GM12892 (cell line): ENCODE measurements around the gene KIF4A.

Experiments used
- DNase-seq: peaks from one replicate; pipeline ENCODE4 v3.0.0; 2011; ENCODE audit not compliant: insufficient read length
- FAIRE-seq: peaks from 2 replicates; lab custom pipeline; 2011; peaks lifted over from hg19 to GRCh38; lab: Jason Lieb, UNC
- POLR2A ChIP-seq: IDR thresholded peaks from 2 replicates; pipeline ENCODE4 v1.6.1; 2011; ENCODE audit warnings: low read depth, low read length, control low read depth
- POLR2AphosphoS5 ChIP-seq: IDR thresholded peaks from 2 replicates; pipeline ENCODE4 v1.6.1; 2011; ENCODE audit warnings: low read depth, low read length, control low read depth
- TAF1 ChIP-seq: IDR thresholded peaks from 2 replicates; pipeline ENCODE4 v1.6.1; 2011; ENCODE audit warnings: low read depth, mild to moderate bottlenecking, control low read depth, low read length, borderline replicate concordance

Gene KIF4A

DNA sequence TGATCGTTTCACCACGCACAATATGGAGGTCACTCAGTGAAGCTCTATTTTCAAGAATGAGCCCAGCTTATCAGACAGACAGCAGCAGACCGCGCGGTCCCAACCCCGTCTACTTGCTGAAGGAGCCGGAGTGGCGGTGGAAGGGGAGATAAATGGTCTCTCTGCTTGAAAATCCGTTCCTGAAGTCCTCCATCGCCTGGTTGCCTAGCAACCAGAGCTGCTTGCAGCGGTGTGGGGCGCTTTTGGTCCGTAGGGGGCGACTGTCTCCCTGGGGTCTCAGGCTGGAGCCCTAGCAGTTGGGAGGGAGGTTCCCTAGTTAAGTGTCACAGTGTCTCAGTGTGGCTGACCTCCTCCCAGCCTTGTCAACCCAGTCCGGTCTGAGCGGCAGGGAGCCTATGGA lies 146.4 kb downstream of the KIF4A start:
- TF ChIP-seq POLR2AphosphoS5 (no peak), TAF1 (no peak), POLR2A (no peak)
- FAIRE-seq (no peak), DNase-seq (no peak)

DNA sequence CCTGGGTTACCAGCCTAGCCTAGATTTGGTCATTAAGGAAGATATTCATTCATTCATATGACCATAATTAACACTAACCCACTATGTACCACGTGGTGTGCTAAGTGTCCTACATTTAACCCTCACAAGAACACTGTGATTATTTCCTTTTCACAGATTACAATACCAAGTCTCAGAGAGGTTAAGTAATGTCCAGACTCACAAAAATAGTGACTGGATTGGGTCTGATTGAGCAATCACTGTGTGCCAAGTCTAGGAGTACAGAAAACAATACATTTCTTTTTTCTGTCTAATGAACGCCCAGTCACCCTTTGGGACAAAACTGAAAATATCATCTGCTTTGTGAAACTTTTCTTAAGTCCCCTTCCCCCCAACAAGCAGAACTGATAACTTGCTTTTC lies 147.1 kb downstream of the KIF4A start:
- no peak for TF ChIP-seq TAF1
- no peak for TF ChIP-seq POLR2AphosphoS5
- no peak for TF ChIP-seq POLR2A
- FAIRE-seq (peak; percentile 14), DNase-seq (no peak)

DNA sequence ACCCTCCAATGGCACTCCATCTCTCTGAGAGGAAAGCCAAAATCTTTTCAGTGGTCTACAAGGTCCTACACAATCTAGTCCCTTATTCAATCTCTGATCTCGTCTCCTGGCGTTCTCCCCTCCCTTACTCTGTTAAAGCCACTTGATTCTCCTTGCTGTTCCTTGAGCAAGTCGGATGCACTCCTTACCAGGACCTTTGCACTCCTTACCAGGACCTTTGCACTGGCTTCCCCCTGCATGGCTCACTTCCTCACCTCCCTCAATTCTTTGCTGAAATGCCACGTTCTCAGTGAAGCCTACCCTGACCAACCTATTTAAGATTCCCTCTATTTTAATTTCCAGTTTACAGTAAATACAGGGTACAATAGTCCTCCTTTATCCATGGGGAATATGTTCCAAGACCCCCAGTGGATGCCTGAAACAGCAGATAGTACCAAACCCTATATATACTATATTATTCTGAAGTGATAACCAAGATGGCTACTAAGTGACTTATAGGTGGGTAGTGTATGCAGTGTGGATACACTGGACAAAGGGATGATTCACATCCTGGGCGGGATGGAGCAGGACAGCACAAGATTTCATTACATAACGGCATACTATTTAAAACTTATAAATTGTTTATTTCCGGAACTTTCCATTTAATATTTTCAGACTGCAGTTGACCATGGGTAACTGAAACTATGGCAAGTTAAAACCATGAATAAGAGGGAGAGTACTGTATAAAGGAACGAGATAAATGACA lies 148.2 kb downstream of the KIF4A start:
- no peak for TF ChIP-seq POLR2AphosphoS5
- TF ChIP-seq TAF1: no peak
- TF ChIP-seq POLR2A: no peak
- DNase-seq: no peak

DNA sequence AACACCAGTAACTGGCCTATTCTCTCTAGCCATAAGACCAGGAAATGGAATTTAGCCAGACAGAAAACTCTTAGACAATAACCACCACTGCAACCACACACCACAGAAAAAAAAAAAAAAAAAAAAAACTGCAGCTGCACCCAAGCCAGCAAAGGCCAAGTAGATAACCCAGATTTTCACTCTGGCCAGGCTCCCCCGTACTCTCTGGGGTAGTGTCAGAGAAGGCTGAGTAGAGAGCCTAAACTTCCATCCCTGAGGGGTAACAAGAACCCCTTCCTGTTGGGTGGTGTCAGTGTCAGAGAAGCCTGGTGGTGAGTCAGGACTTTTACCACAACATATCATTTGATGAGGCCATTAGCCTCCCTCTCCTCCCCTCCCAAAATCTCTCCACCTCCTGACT lies 149.1 kb downstream of the KIF4A start:
- TF ChIP-seq TAF1: no peak
- no peak for TF ChIP-seq POLR2A
- no peak for TF ChIP-seq POLR2AphosphoS5
- no peak for FAIRE-seq
- no peak for DNase-seq

More for the DNA sequence above, 148.2 kb downstream of the KIF4A start:
- FAIRE-seq: no peak

- no peak for FAIRE-seq
- DNase-seq: no peak
- no peak for TF ChIP-seq TAF1
- no peak for TF ChIP-seq POLR2AphosphoS5
- TF ChIP-seq POLR2A: no peak
These were observed 152.3 kb downstream of the KIF4A start for GRCh38 chrX:70442224-70442623.

- FAIRE-seq (no peak), DNase-seq (no peak)
- no peak for TF ChIP-seq POLR2A
- no peak for TF ChIP-seq TAF1
- TF ChIP-seq POLR2AphosphoS5: no peak
These were observed 154.5 kb downstream of the KIF4A start, which contains the start of gene DLG3 for GRCh38 chrX:70444326-70444945. TSS of gene DLG3 (plus strand) at chrX:70444835. CDS start at chrX:70445202, 367 bp downstream.

DNA sequence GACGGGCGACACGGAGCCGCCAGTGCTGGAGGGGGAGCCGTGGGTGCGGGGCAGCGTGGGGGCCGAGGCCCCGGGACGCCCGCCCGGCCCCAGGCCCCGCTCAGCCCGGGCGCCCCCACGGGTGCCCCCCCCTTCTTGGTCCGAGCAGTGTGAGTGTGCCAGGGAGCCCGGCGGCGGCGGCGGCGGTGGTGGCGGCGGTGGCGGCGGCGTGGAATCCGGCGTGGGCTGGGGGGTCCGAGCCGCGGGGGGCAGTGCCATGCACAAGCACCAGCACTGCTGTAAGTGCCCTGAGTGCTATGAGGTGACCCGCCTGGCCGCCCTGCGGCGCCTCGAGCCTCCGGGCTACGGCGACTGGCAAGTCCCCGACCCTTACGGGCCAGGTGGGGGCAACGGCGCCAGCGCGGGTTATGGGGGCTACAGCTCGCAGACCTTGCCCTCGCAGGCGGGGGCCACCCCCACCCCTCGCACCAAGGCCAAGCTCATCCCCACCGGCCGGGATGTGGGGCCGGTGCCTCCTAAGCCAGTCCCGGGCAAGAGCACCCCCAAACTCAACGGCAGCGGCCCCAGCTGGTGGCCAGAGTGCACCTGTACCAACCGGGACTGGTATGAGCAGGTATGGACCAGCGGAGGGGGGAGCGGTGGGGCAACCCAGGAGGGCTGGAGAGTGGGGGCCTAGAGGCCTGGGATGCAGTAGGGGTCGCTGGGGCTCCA lies 155.2 kb downstream of the KIF4A start:
- FAIRE-seq (no peak), DNase-seq (no peak)
- TF ChIP-seq TAF1 (no peak), POLR2AphosphoS5 (no peak)

DNA sequence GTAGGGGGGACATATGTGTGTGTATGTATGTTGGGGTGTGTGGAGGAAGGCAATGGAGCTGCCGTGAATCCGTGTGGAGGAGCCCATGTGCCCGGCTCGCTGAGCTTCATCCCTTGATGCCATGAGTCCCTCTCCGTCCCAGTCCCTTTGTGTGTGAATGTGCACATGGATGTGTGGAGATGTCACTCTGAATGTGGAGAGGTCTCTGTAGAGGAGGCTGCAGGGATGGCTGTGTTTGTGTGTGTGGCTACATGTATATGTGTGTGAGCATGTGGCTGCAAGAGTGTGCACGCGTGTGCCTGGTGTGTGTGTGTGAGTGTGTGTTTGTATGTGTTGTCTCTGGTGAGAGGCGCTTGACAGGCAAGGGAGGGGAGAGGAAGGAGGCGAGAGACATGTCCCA lies 156.0 kb downstream of the KIF4A start:
- no peak for TF ChIP-seq POLR2AphosphoS5
- TF ChIP-seq TAF1: no peak
- TF ChIP-seq POLR2A: no peak
- FAIRE-seq: peak; percentile 24
- DNase-seq: no peak

- FAIRE-seq (no peak), DNase-seq (no peak)
- TF ChIP-seq POLR2AphosphoS5: no peak
- no peak for TF ChIP-seq TAF1
- TF ChIP-seq POLR2A: no peak
These were observed 156.8 kb downstream of the KIF4A start for GRCh38 chrX:70446380-70447350.

DNA sequence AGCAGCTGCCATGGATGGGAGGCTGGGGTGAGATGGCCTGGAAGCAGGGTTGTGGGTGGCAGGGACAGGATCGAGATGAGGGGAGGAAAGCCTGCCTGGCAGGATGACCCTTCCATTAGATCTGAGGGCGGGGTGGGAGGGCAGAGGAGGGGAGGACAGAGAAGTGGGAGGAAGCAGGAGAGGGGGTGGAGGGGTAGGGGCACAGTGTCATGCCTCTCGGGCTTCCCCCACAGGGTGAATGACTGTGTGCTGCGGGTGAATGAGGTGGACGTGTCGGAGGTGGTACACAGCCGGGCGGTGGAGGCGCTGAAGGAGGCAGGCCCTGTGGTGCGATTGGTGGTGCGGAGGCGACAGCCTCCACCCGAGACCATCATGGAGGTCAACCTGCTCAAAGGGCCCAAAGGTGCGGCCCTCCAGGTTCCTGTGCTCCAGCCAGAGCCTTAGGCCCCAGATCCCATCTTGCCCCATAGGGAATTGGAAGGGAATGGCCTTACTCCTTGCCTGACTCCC lies 159.6 kb downstream of the KIF4A start:
- FAIRE-seq: no peak
- DNase-seq: no peak
- TF ChIP-seq POLR2AphosphoS5 (no peak), TAF1 (no peak), POLR2A (no peak)
